NCI-H2029 treated with DMSO at 0.1 percent for 48 hours (cell line): Measurements from ENCODE around the gene IL15RA.
A peak's percentile ranks its signal among the peaks of the same experiment; 100 is the strongest.
"Not testable (repeated sequence)": the region's sequence is repeated elsewhere in the genome, so short reads cannot be mapped to it uniquely, and the experiment has no call there.

Experiments used
- DNase-seq: peaks from one replicate; lab custom pipeline; 2025; lab: John Stamatoyannopoulos, UW

The IL15RA gene

GRCh38 chr10:5949009-5949759 is 28.2 kb downstream of the IL15RA start:
- DNase-seq, result no peak

- DNase-seq, result no peak
Observed at GRCh38 chr10:5948208-5948585, 29.1 kb downstream of the IL15RA start.

- DNase-seq, result no peak
Observed at GRCh38 chr10:5947471-5948207, 29.7 kb downstream of the IL15RA start.

GRCh38 chr10:5946786-5947185 is 30.6 kb downstream of the IL15RA start:
- DNase-seq, result no peak

- DNase-seq, result not testable (repeated sequence)
Observed at GRCh38 chr10:5946419-5946775, 30.9 kb downstream of the IL15RA start.

GRCh38 chr10:5945561-5946418 is 31.6 kb downstream of the IL15RA start:
- DNase-seq, result no peak

- DNase-seq, result no peak
Observed at GRCh38 chr10:5945190-5945509, 32.2 kb downstream of the IL15RA start.

- peak; percentile 56 for DNase-seq
Observed at GRCh38 chr10:5944389-5945189, 32.8 kb downstream of the IL15RA start.

GRCh38 chr10:5943536-5943935 is 33.8 kb downstream of the IL15RA start:
- no peak for DNase-seq

- no peak for DNase-seq
Observed at GRCh38 chr10:5942474-5942873, 34.9 kb downstream of the IL15RA start.

GRCh38 chr10:5942001-5942400 is 35.3 kb downstream of the IL15RA start:
- no peak for DNase-seq

- no peak for DNase-seq
Observed at GRCh38 chr10:5941579-5941978, 35.8 kb downstream of the IL15RA start.

GRCh38 chr10:5940807-5941218 is 36.5 kb downstream of the IL15RA start:
- DNase-seq, result no peak

- no peak for DNase-seq
Observed at GRCh38 chr10:5938291-5938690, 39.1 kb downstream of the IL15RA start.

- DNase-seq, result no peak
Observed at GRCh38 chr10:5937016-5937415, 40.3 kb downstream of the IL15RA start.

GRCh38 chr10:5935628-5936027 is 41.7 kb downstream of the IL15RA start:
- no peak for DNase-seq

- DNase-seq, result no peak
Observed at GRCh38 chr10:5933909-5934546, 43.3 kb downstream of the IL15RA start.

GRCh38 chr10:5932345-5932744 is 45.0 kb downstream of the IL15RA start:
- DNase-seq, result no peak

GRCh38 chr10:5930272-5930671 is 47.1 kb downstream of the IL15RA start:
- DNase-seq, result no peak

- no peak for DNase-seq
Observed at GRCh38 chr10:5929442-5929841, 47.9 kb downstream of the IL15RA start.

- DNase-seq, result no peak
Observed at GRCh38 chr10:5927306-5927705, 50.0 kb downstream of the IL15RA start.

- no peak for DNase-seq
Observed at GRCh38 chr10:5924889-5925288, 52.5 kb downstream of the IL15RA start.
